H1 (cell line): ENCODE data around the gene NUDT12. TPM values are rescaled to one million over a fixed set of nuclear protein-coding genes. Genes with fewer than 3 reads are reported as not detected.

Experiments
- BRCA1 ChIP-seq: IDR thresholded peaks from 2 replicates; pipeline ENCODE4 v1.6.1; 2012; ENCODE audit warnings: low read depth, low read length, improper control_type of control experiment
- CBX5 ChIP-seq: fragments of 300-800, 300-1000 bp; sonication (generic); IDR thresholded peaks from 2 replicates; pipeline ENCODE4 v1.7.1; 2016; ENCODE audit warnings: antibody characterized with exemption, low read length, low read depth
- CREB1 ChIP-seq: IDR thresholded peaks from 2 replicates; pipeline ENCODE4 v1.6.1; 2012; ENCODE audit warnings: inconsistent platforms
- EP300 ChIP-seq, 2 experiments: IDR thresholded peaks; 1 replicate in 1 of 2; 2 replicates in 1 of 2; pipeline ENCODE4 v1.6.1; 2011 to 2012; ENCODE audit warnings: low read depth in 2 of 2, low read length in 2 of 2, mild to moderate bottlenecking in 2 of 2, borderline replicate concordance in 1 of 2, inconsistent platforms in 1 of 2, moderate library complexity in 1 of 2
- USF2 ChIP-seq: IDR thresholded peaks from 2 replicates; pipeline ENCODE4 v1.6.1; 2011; ENCODE audit warnings: low read length, improper control_type of control experiment
- polyA plus RNA-seq, 7 experiments: library from polyadenylated mRNA; depleted of rRNA in 3 of 7; stranded (reverse) in 5 of 7; unstranded in 2 of 7; fragments of >200 nt in 5 of 7; fragments of 200-250 nt in 2 of 7; gene quantifications; 1 replicate in 5 of 7; 2 replicates in 1 of 7; 4 replicates in 1 of 7; pipeline versions ENCODE4 v1.2.1 to v1.2.3, GENCODE V29; 2011 to 2013; ENCODE audit warnings: missing spikeins in 2 of 7, mixed read lengths in 2 of 7
- total RNA-seq: library from RNA; stranded (reverse); fragmentation: NEBNext Ultra II Directional; extraction: Animal tissue kit (Norgen Biotek cat#: 25700); gene quantifications from 2 replicates; pipeline ENCODE4 v1.2.1, GENCODE V29; 2021
- TF ChIP-seq, protein P1 (sequence below): IDR thresholded peaks from 2 replicates; pipeline ENCODE4 v1.6.1; 2012; ENCODE audit warnings: low read length, inconsistent platforms

NUDT12 gene
- total and polyA plus RNA-seq, 2 of the 8 experiments (the other 6 are each of a cell fraction or from before 2014, with no cell fraction given), result 3.6 to 12.5 TPM

DNA sequence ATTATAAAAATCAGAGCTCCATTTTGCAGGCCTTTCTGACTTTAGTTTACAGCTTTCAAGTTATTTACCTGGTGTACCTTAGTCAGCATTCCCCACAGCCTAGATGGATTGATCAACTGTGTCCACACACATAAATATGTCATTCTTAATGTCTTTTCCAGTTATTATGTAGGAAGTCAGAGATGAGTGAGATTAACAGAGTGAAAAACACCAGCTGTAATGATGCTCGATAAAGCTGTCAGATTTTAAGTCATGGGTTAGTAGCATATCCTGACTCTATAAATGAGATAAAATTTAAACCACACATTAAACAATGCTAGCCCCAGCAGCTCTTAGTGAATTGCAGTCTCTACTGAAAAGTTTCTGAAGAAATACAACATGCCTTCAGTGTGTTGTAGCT, 48.9 kb downstream of the NUDT12 start (continued):
- no peak for TF ChIP-seq USF2
- TF ChIP-seq BRCA1, result no peak
- TF ChIP-seq CREB1, result no peak
- no peak for TF ChIP-seq CBX5
- TF ChIP-seq, protein P1, sequence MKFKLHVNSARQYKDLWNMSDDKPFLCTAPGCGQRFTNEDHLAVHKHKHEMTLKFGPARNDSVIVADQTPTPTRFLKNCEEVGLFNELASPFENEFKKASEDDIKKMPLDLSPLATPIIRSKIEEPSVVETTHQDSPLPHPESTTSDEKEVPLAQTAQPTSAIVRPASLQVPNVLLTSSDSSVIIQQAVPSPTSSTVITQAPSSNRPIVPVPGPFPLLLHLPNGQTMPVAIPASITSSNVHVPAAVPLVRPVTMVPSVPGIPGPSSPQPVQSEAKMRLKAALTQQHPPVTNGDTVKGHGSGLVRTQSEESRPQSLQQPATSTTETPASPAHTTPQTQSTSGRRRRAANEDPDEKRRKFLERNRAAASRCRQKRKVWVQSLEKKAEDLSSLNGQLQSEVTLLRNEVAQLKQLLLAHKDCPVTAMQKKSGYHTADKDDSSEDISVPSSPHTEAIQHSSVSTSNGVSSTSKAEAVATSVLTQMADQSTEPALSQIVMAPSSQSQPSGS, result no peak
- no peak for TF ChIP-seq EP300 (IDR thresholded peaks at IDR 0.05; ENCODE audit: borderline replicate concordance in 1 of 2, low read depth in 2 of 2, low read length in 2 of 2)
- TF ChIP-seq, all 59 proteins: peak for 0
